Keratinocyte (primary cell): ENCODE data around the gene AP3D1. TPM values are rescaled to one million over a fixed set of nuclear protein-coding genes. Genes with fewer than 3 reads are reported as not detected.

ENCODE experiments used
- DNase-seq: peaks from one replicate; pipeline ENCODE4 v3.0.0-alpha.2; 2011; ENCODE audit warnings: low read depth, missing footprints, low spot score
- FAIRE-seq: peaks from 2 replicates; lab custom pipeline; 2011; peaks lifted over from hg19 to GRCh38; lab: Jason Lieb, UNC
- H2AFZ ChIP-seq: 2 replicates; pipeline ENCODE4 v1.6.0; 2012; ENCODE audit warnings: low read length, control low read depth, inconsistent platforms; ENCODE audit not compliant: control insufficient read depth
- H3K27ac ChIP-seq: 2 replicates; pipeline ENCODE4 v1.5.1; 2011; ENCODE audit warnings: low read length; ENCODE audit not compliant: control insufficient read depth, insufficient read depth
- H3K27me3 ChIP-seq: 3 replicates; pipeline ENCODE4 v1.6.0; 2011; ENCODE audit warnings: low read length; ENCODE audit not compliant: control insufficient read depth, insufficient read depth; ENCODE audit errors: extremely low read depth
- H3K36me3 ChIP-seq, 2 experiments: 2 replicates in 1 of 2; 3 replicates in 1 of 2; pipeline ENCODE4 v1.5.1; 2011; ENCODE audit warnings: low read length in 2 of 2, mild to moderate bottlenecking in 1 of 2; ENCODE audit not compliant: control insufficient read depth in 2 of 2, insufficient read depth in 2 of 2; ENCODE audit errors: extremely low read depth in 1 of 2
- H3K4me1 ChIP-seq: 3 replicates; pipeline ENCODE4 v1.5.1; 2011; ENCODE audit warnings: low read length; ENCODE audit not compliant: control insufficient read depth, insufficient read depth; ENCODE audit errors: extremely low read depth
- H3K4me2 ChIP-seq: 3 replicates; pipeline ENCODE4 v1.6.0; 2011; ENCODE audit warnings: low read depth, low read length; ENCODE audit not compliant: control insufficient read depth, insufficient read depth; ENCODE audit errors: extremely low read depth
- H3K4me3 ChIP-seq, 3 experiments: fragments of 200-600 bp in 1 of 3; sonication (generic) in 1 of 3; 2 replicates in 2 of 3; 3 replicates in 1 of 3; pipeline ENCODE4 v1.5.1; 2011 to 2016; ENCODE audit warnings: low read length in 3 of 3, mild to moderate bottlenecking in 3 of 3, control low read depth in 2 of 3, inconsistent platforms in 1 of 3, low read depth in 1 of 3, mixed read lengths in 1 of 3, mixed run types in 1 of 3, moderate library complexity in 1 of 3; ENCODE audit not compliant: control insufficient read depth in 2 of 3, insufficient read depth in 2 of 3; ENCODE audit errors: extremely low read depth in 1 of 3
- H3K79me2 ChIP-seq: 2 replicates; pipeline ENCODE4 v1.6.0; 2012; ENCODE audit warnings: low read length; ENCODE audit not compliant: control insufficient read depth, insufficient read depth
- H3K9ac ChIP-seq: 3 replicates; pipeline ENCODE4 v1.6.0; 2011; ENCODE audit warnings: low read length; ENCODE audit not compliant: control insufficient read depth, insufficient read depth; ENCODE audit errors: extremely low read depth
- H3K9me1 ChIP-seq: 3 replicates; pipeline ENCODE4 v1.6.0; 2011; ENCODE audit warnings: low read length; ENCODE audit not compliant: control insufficient read depth, insufficient read depth; ENCODE audit errors: extremely low read depth
- H3K9me3 ChIP-seq: 2 replicates; pipeline ENCODE4 v1.5.1; 2012; ENCODE audit warnings: low read depth, low read length; ENCODE audit not compliant: control insufficient read depth
- H4K20me1 ChIP-seq: 3 replicates; pipeline ENCODE4 v1.6.0; 2011; ENCODE audit warnings: low read length; ENCODE audit not compliant: control insufficient read depth, insufficient read depth; ENCODE audit errors: extremely low read depth
- EZH2 ChIP-seq: IDR thresholded peaks from one replicate; pipeline ENCODE4 v1.6.1; 2012; ENCODE audit warnings: inconsistent platforms, mild to moderate bottlenecking, low read length, moderate library complexity
- dilution Hi-C: fragments of 300-500 bp; cut with MboI; formaldehyde crosslinking; loops from one replicate; pipeline ENCODE4 v1.7.0; 2020; ENCODE audit warnings: low sequenced_read_pairs; ENCODE audit not compliant: extremely low pct_ligation_motif_present
- polyA plus RNA-seq, 5 experiments: library from polyadenylated mRNA; depleted of rRNA in 3 of 5; stranded (reverse) in 3 of 5; stranded (forward) in 1 of 5; unstranded in 1 of 5; fragments of >200 nt; gene quantifications; 1 replicate in 1 of 5; 2 replicates in 3 of 5; 3 replicates in 1 of 5; pipeline versions ENCODE4 v1.2.1 to v1.2.3, GENCODE V29; 2011 to 2012; ENCODE audit warnings: missing spikeins in 2 of 5, low read depth in 1 of 5, low replicate concordance in 1 of 5
- TF ChIP-seq, protein P1 (sequence below), 3 experiments: IDR thresholded peaks in 1 of 3; conservative IDR thresholded peaks in 1 of 3; optimal IDR thresholded peaks in 1 of 3; 2 replicates in 2 of 3; 3 replicates in 1 of 3; pipeline versions ENCODE3 to v1.5.1; 2011; ENCODE audit warnings: low read length in 3 of 3, mild to moderate bottlenecking in 3 of 3, moderate library complexity in 2 of 3, control low read depth in 1 of 3, inconsistent platforms in 1 of 3; ENCODE audit not compliant: insufficient read depth in 2 of 3; ENCODE audit errors: extremely low read depth in 1 of 3

The AP3D1 gene
- polyA plus RNA-seq, 1 donor (not counting 4 experiments of a cell fraction or from before 2014, with no cell fraction given) = 56.1 TPM

DNA sequence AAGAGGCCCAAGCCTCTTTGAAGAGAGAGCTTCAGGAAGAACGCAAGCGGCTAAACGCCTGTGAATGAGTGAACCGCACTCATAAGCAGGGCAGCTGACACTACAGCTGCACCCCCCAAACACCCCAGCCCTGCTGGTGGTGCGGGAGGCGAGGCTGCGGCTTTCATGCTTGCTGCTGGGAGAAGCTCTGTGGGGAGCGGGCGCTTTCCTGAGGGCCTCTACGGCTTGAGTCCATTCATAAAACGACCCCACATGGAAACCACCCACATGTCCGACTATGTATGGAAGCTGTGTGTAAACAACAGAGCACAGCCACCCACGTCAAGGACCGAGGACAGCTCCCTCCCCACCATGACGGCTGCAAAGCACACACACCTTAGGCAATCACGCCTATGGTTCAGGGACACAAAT is 5.5 kb downstream of the AP3D1 start:
- H3K4me2 ChIP-seq = no peak overlapping the region
- no peak for FAIRE-seq

DNA sequence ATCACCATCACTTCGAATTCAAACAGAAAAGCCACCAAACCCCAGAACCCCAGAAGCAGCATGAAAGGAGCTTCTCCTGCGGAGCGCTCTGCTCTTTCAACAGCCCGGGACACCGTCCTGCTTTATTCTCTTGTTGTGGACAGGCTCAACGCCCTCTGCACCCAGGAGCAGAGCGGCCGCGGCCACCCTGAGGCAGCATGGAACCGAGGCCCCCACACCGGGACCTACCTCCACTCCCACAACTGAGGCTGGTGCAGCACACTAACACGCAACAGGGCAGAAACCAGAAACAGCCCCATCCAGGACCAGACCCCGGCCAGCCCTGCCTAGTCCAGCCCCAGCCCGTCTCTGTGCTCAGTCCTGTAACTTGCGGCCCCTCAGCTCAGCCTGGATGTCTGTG is 7.2 kb downstream of the AP3D1 start:
- no peak overlapping the region for H3K27ac ChIP-seq
- dilution Hi-C loops = no loop called here
- H4K20me1 ChIP-seq = peaks cover 47% of the 10 kb centered on the region
- peaks cover 4% of the 10 kb centered on the region for H3K9me1 ChIP-seq
- no peak for FAIRE-seq
- no peaks in the 10 kb centered on the region for H3K4me1 ChIP-seq
- H3K4me2 ChIP-seq = no peak overlapping the region
- H2AFZ ChIP-seq = no peak overlapping the region
- H3K79me2 ChIP-seq = peaks cover 95% of the 10 kb centered on the region
- DNase-seq = no peak
- H3K4me3 ChIP-seq = no peak overlapping the region
- no peaks in the 10 kb centered on the region for H3K27me3 ChIP-seq
- H3K9ac ChIP-seq = no peak overlapping the region
- no peaks in the 10 kb centered on the region for H3K9me3 ChIP-seq
- TF ChIP-seq EZH2 = no peak
- TF ChIP-seq, protein P1, sequence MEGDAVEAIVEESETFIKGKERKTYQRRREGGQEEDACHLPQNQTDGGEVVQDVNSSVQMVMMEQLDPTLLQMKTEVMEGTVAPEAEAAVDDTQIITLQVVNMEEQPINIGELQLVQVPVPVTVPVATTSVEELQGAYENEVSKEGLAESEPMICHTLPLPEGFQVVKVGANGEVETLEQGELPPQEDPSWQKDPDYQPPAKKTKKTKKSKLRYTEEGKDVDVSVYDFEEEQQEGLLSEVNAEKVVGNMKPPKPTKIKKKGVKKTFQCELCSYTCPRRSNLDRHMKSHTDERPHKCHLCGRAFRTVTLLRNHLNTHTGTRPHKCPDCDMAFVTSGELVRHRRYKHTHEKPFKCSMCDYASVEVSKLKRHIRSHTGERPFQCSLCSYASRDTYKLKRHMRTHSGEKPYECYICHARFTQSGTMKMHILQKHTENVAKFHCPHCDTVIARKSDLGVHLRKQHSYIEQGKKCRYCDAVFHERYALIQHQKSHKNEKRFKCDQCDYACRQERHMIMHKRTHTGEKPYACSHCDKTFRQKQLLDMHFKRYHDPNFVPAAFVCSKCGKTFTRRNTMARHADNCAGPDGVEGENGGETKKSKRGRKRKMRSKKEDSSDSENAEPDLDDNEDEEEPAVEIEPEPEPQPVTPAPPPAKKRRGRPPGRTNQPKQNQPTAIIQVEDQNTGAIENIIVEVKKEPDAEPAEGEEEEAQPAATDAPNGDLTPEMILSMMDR (optimal IDR thresholded peaks at IDR 0.05 in 1 of 3, IDR thresholded peaks at IDR 0.05 in 1 of 3, conservative IDR thresholded peaks at IDR 0.05 in 1 of 3; ENCODE audit: extremely low read depth in 1 of 3, insufficient read depth in 2 of 3, low read length in 3 of 3) = no peak
- H3K36me3 ChIP-seq = peaks cover 15 to 23% of the 10 kb centered on the region in 2 experiments

More for the DNA sequence above, 5.5 kb downstream of the AP3D1 start:
- Histone ChIP-seq H3K9ac (no peak overlapping the region), H3K36me3 (peaks cover 11 to 13% of the 10 kb centered on the region in 2 experiments), H3K4me3 (no peak overlapping the region), H3K79me2 (peaks cover 95% of the 10 kb centered on the region), H4K20me1 (peaks cover 40% of the 10 kb centered on the region), H3K4me1 (peaks cover 10% of the 10 kb centered on the region), H3K27ac (no peak overlapping the region), H3K9me1 (peaks cover 4% of the 10 kb centered on the region), H3K27me3 (no peaks in the 10 kb centered on the region), H2AFZ (no peak overlapping the region), H3K9me3 (no peaks in the 10 kb centered on the region)
- DNase-seq = no peak
- dilution Hi-C loops = no loop called here
- TF ChIP-seq EZH2 = no peak
- TF ChIP-seq, protein P1 (optimal IDR thresholded peaks at IDR 0.05 in 1 of 3, IDR thresholded peaks at IDR 0.05 in 1 of 3, conservative IDR thresholded peaks at IDR 0.05 in 1 of 3; ENCODE audit: extremely low read depth in 1 of 3, insufficient read depth in 2 of 3, low read length in 3 of 3) = no peak
